ENCODE results near the gene TSPAN18. TPM values are rescaled to one million over a fixed set of nuclear protein-coding genes. Genes with fewer than 3 reads are reported as not detected.

Gene TSPAN18
- total RNA-seq, 1 donor from 2014 or later: 2.8 TPM

GRCh38 chr11:44727373-44728287, 868 bp downstream of the TSPAN18 start:
- DNase-seq (peak; percentile 72), ATAC-seq (ENCODE audit: low read depth) (peak; percentile 71)
- peak overlapping the region; percentile 86 for H3K4me3 Mint-ChIP-seq
- TF ChIP-seq CTCF (IDR thresholded peaks at IDR 0.05): no peak
- CTCF ChIA-PET: no interaction called here
- peaks cover 2% of the 10 kb centered on the region for H3K36me3 Mint-ChIP-seq (ENCODE audit: low read depth)
- no peak overlapping the region for H3K27ac Mint-ChIP-seq
- POLR2A ChIA-PET: interaction anchor here (0.6 to 0.7 kb wide), 4 partner anchors 53 to 148 kb away, joined by 3 to 6 read pairs (median 3); no protein-coding TSS in a partner anchor
- H3K9me3 Mint-ChIP-seq: no peaks in the 10 kb centered on the region
- peaks cover 22% of the 10 kb centered on the region for H3K4me1 Mint-ChIP-seq
- H3K27me3 Mint-ChIP-seq: peaks cover 15% of the 10 kb centered on the region
- intact Hi-C loops (cut with micrococcal nuclease): loop anchor here (1.0 to 5.0 kb wide), 7 partner anchors 48 to 615 kb away; partner anchors contain the start of gene PRDM11

- peaks cover 20% of the 10 kb centered on the region for H3K4me1 Mint-ChIP-seq
- H3K4me3 Mint-ChIP-seq: peak overlapping the region; percentile 63
- ChIA-PET CTCF (interaction anchor here (1.0 to 1.3 kb wide), 2 partner anchors 11 to 112 kb away, joined by 3 read pairs; no protein-coding TSS in a partner anchor), POLR2A (no interaction called here)
- H3K36me3 Mint-ChIP-seq (ENCODE audit: low read depth): peaks cover 2% of the 10 kb centered on the region
- DNase-seq: no peak
- no peak for TF ChIP-seq CTCF (IDR thresholded peaks at IDR 0.05)
- intact Hi-C loops (cut with micrococcal nuclease): loop anchor here (1.0 to 5.0 kb wide), 4 partner anchors 47 to 614 kb away; no protein-coding TSS in a partner anchor
- H3K9me3 Mint-ChIP-seq: no peaks in the 10 kb centered on the region
- peaks cover 15% of the 10 kb centered on the region for H3K27me3 Mint-ChIP-seq
- H3K27ac Mint-ChIP-seq: no peak overlapping the region
- no peak for ATAC-seq (ENCODE audit: low read depth)
Observed at GRCh38 chr11:44728491-44728910, 1.7 kb downstream of the TSPAN18 start.

GRCh38 chr11:44729063-44729462, 2.3 kb downstream of the TSPAN18 start:
- POLR2A ChIA-PET: no interaction called here
- TF ChIP-seq CTCF (IDR thresholded peaks at IDR 0.05): no peak
- peaks cover 15% of the 10 kb centered on the region for H3K27me3 Mint-ChIP-seq
- peaks cover 2% of the 10 kb centered on the region for H3K36me3 Mint-ChIP-seq (ENCODE audit: low read depth)
- CTCF ChIA-PET: interaction anchor here (1.0 to 1.3 kb wide), 3 partner anchors 11 to 112 kb away, joined by 3 to 4 read pairs (median 3); no protein-coding TSS in a partner anchor
- peaks cover 19% of the 10 kb centered on the region for H3K4me1 Mint-ChIP-seq
- no peak overlapping the region for H3K27ac Mint-ChIP-seq
- intact Hi-C loops (cut with micrococcal nuclease): loop anchor here (5.0 kb wide), 3 partner anchors 97 to 613 kb away; no protein-coding TSS in a partner anchor
- no peaks in the 10 kb centered on the region for H3K9me3 Mint-ChIP-seq
- no peak for DNase-seq
- ATAC-seq (ENCODE audit: low read depth): no peak
- peak overlapping the region; percentile 63 for H3K4me3 Mint-ChIP-seq

- no peak overlapping the region for H3K27ac Mint-ChIP-seq
- CTCF ChIA-PET: interaction anchor here (1.0 to 1.3 kb wide), 3 partner anchors 10 to 113 kb away, joined by 3 to 4 read pairs (median 3); no protein-coding TSS in a partner anchor
- peaks cover 2% of the 10 kb centered on the region for H3K36me3 Mint-ChIP-seq (ENCODE audit: low read depth)
- H3K4me1 Mint-ChIP-seq: peaks cover 19% of the 10 kb centered on the region
- H3K4me3 Mint-ChIP-seq: no peak overlapping the region
- POLR2A ChIA-PET: interaction anchor here (0.5 kb wide), 1 partner anchor 10 kb away, joined by 3 read pairs; no protein-coding TSS in a partner anchor
- H3K27me3 Mint-ChIP-seq: peaks cover 15% of the 10 kb centered on the region
- no peak for TF ChIP-seq CTCF (IDR thresholded peaks at IDR 0.05)
- intact Hi-C loops (cut with micrococcal nuclease): loop anchor here (5.0 kb wide), 3 partner anchors 97 to 613 kb away; no protein-coding TSS in a partner anchor
- H3K9me3 Mint-ChIP-seq: no peaks in the 10 kb centered on the region
- no peak for ATAC-seq (ENCODE audit: low read depth)
- DNase-seq: no peak
Observed at GRCh38 chr11:44729713-44730112, 3.0 kb downstream of the TSPAN18 start.

- ChIA-PET POLR2A (no interaction called here), CTCF (no interaction called here)
- intact Hi-C loops (cut with micrococcal nuclease): no loop called here
- peaks cover 19% of the 10 kb centered on the region for H3K4me1 Mint-ChIP-seq
- no peak overlapping the region for H3K4me3 Mint-ChIP-seq
- H3K27ac Mint-ChIP-seq: no peak overlapping the region
- no peak for TF ChIP-seq CTCF (IDR thresholded peaks at IDR 0.05)
- no peak for ATAC-seq (ENCODE audit: low read depth)
- H3K36me3 Mint-ChIP-seq (ENCODE audit: low read depth): peaks cover 2% of the 10 kb centered on the region
- no peak for DNase-seq
- no peaks in the 10 kb centered on the region for H3K9me3 Mint-ChIP-seq
- H3K27me3 Mint-ChIP-seq: peaks cover 15% of the 10 kb centered on the region
Observed at GRCh38 chr11:44730775-44731174, 4.0 kb downstream of the TSPAN18 start.
